OCI-LY7 (cell line): ENCODE measurements around the gene HOXC6. TPM values are rescaled to one million over a fixed set of nuclear protein-coding genes. Genes with fewer than 3 reads are reported as not detected.
"Not testable (repeated sequence)": the region's sequence is repeated elsewhere in the genome, so short reads cannot be mapped to it uniquely, and the experiment has no call there.

Experiments
- BruUV-seq: library from RNA; stranded (reverse); fragments of 400-500 nt; replicated peaks from 2 replicates; lab custom pipeline; 2021; lab: Mats Ljungman, UMichigan
- CTCF ChIA-PET: fragments of 300-600 bp; sonication (Branson Sonifier 250); formaldehyde crosslinking; loops from one replicate; lab custom pipeline; 2022; ENCODE audit warnings: antibody characterized with exemption; ENCODE audit not compliant: unreplicated experiment; lab: Charles Lee
- POLR2A ChIA-PET: fragments of 300-600 bp; sonication (Branson Sonifier 250); formaldehyde crosslinking; loops from one replicate; lab custom pipeline; 2022; ENCODE audit warnings: antibody characterized with exemption; lab: Charles Lee
- DNase-seq: peaks from one replicate; pipeline ENCODE4 v3.0.0-alpha.2; 2015; ENCODE audit warnings: low spot score
- H2AFZ ChIP-seq: fragments of 200-600 bp; sonication (generic), shearing (Covaris generic); 2 replicates; pipeline ENCODE4 v1.6.1; 2014; ENCODE audit warnings: mild to moderate bottlenecking, antibody characterized with exemption, low read length, moderate library complexity
- H3K27ac ChIP-seq: fragments of 200-600 bp; sonication (generic); 2 replicates; pipeline ENCODE4 v1.5.1; 2014; ENCODE audit warnings: mixed run types, low read depth, mild to moderate bottlenecking, moderate library complexity, low read length, inconsistent platforms; ENCODE audit not compliant: poor library complexity, severe bottlenecking
- H3K36me3 ChIP-seq: fragments of 200-600 bp; sonication (generic); 2 replicates; pipeline ENCODE4 v1.6.1; 2014; ENCODE audit warnings: mild to moderate bottlenecking, antibody characterized with exemption, low read length, moderate library complexity, mixed read lengths; ENCODE audit not compliant: insufficient read depth
- H3K4me1 ChIP-seq: fragments of 200-600 bp; sonication (generic); 2 replicates; pipeline ENCODE4 v1.5.1; 2014; ENCODE audit warnings: mild to moderate bottlenecking, low read length; ENCODE audit not compliant: insufficient read depth, poor library complexity, severe bottlenecking
- H3K4me2 ChIP-seq: fragments of 200-600 bp; sonication (generic); 2 replicates; pipeline ENCODE4 v1.6.1; 2014; ENCODE audit warnings: mild to moderate bottlenecking, low read length
- H3K4me3 ChIP-seq: fragments of 200-600 bp; sonication (generic); 2 replicates; pipeline ENCODE4 v1.5.1; 2014; ENCODE audit warnings: mild to moderate bottlenecking, low read depth, low read length; ENCODE audit not compliant: poor library complexity, severe bottlenecking
- H3K79me2 ChIP-seq: fragments of 200-600 bp; sonication (generic); 2 replicates; pipeline ENCODE4 v1.6.1; 2016; ENCODE audit warnings: low read depth, mild to moderate bottlenecking, low read length, moderate library complexity, mixed read lengths; ENCODE audit not compliant: insufficient read depth
- H3K9me2 ChIP-seq: fragments of 200-600 bp; sonication (generic); 2 replicates; pipeline ENCODE4 v1.6.1; 2016; ENCODE audit warnings: mild to moderate bottlenecking, low read length, mixed read lengths; ENCODE audit not compliant: insufficient read depth
- H3K9me3 ChIP-seq: fragments of 200-600 bp; sonication (generic); 2 replicates; pipeline ENCODE4 v1.6.1; 2014; ENCODE audit warnings: mild to moderate bottlenecking, mixed run types, low read length, mixed read lengths
- H4K20me1 ChIP-seq: fragments of 200-600 bp; sonication (generic); 2 replicates; pipeline ENCODE4 v1.6.1; 2014; ENCODE audit warnings: mild to moderate bottlenecking, antibody characterized with exemption, low read length, moderate library complexity, mixed read lengths; ENCODE audit not compliant: insufficient read depth
- CTCF ChIP-seq: fragments of 200-600 bp; sonication (generic); conservative IDR thresholded peaks from 2 replicates; pipeline ENCODE4 v1.5.1; 2014; ENCODE audit warnings: mild to moderate bottlenecking, antibody characterized with exemption, low read length, moderate library complexity, mixed read lengths
- EZH2phosphoT487 ChIP-seq: fragments of 200-600 bp; sonication (generic); IDR thresholded peaks from 2 replicates; pipeline ENCODE4 v1.6.1; 2018; ENCODE audit warnings: low read depth, borderline replicate concordance, mild to moderate bottlenecking, mixed run types, antibody characterized with exemption, low read length, moderate library complexity, mixed read lengths
- intact Hi-C: fragments of 100-400 bp; cut with micrococcal nuclease; formaldehyde crosslinking; loops from one replicate; pipeline ENCODE4 v1.10.0; 2022; ENCODE audit not compliant: unreplicated experiment
- total RNA-seq, 2 experiments: library from RNA; depleted of rRNA in 1 of 2; stranded (reverse); fragments of >200 nt in 1 of 2; shearing (Covaris generic) in 1 of 2; gene quantifications; 2 replicates each; pipeline ENCODE4 v1.2.3, GENCODE V29; 2014 to 2022

HOXC6 gene
- total RNA-seq, 2 experiments from 2014 or later, result 0.92 to 2.7 TPM

GRCh38 chr12:54041097-54041690, 13.0 kb downstream of the HOXC6 start:
- TF ChIP-seq EZH2phosphoT487 (no peak), CTCF (no peak)

GRCh38 chr12:54042033-54042432, 13.8 kb downstream of the HOXC6 start:
- DNase-seq, H3K79me2 ChIP-seq, H3K27ac ChIP-seq, H3K9me2 ChIP-seq, H3K36me3 ChIP-seq, H3K9me3 ChIP-seq, BruUV-seq, CTCF ChIA-PET, intact Hi-C loops, H2AFZ ChIP-seq, H4K20me1 ChIP-seq, H3K4me3 ChIP-seq, H3K4me2 ChIP-seq: not testable (repeated sequence)
- POLR2A ChIA-PET, result interaction anchor here (0.8 to 1.6 kb wide), 3 partner anchors 8 to 18 kb away, joined by 3 to 6 read pairs (median 4); partner anchors contain the start of gene HOXC4
- H3K4me1 ChIP-seq, result peaks cover 38% of the 10 kb centered on the region

More at GRCh38 chr12:54041097-54041690, 13.0 kb downstream of the HOXC6 start:
- CTCF ChIA-PET, result no interaction called here
- DNase-seq, result no peak
- H3K27ac ChIP-seq, result no peak overlapping the region
- no peak overlapping the region for H2AFZ ChIP-seq
- no peaks in the 10 kb centered on the region for H3K9me3 ChIP-seq
- no peak overlapping the region for H3K4me2 ChIP-seq
- H4K20me1 ChIP-seq, result no peaks in the 10 kb centered on the region
- H3K36me3 ChIP-seq, result no peaks in the 10 kb centered on the region
- H3K79me2 ChIP-seq, result no peaks in the 10 kb centered on the region
- peaks cover 46% of the 10 kb centered on the region for H3K4me1 ChIP-seq
- BruUV-seq, result no TSS peak
- POLR2A ChIA-PET, result interaction anchor here (0.6 to 1.6 kb wide), 6 partner anchors 9 to 707 kb away, joined by 3 to 6 read pairs (median 4); partner anchors contain the start of genes HOXC4 and HOXC5
- no peak overlapping the region for H3K4me3 ChIP-seq
- no peaks in the 10 kb centered on the region for H3K9me2 ChIP-seq
- intact Hi-C loops, result no loop called here

GRCh38 chr12:54042970-54043853, 15.0 kb downstream of the HOXC6 start:
- POLR2A ChIA-PET, result interaction anchor here (0.6 to 2.8 kb wide), 3 partner anchors 10 to 26 kb away, joined by 5 to 32 read pairs (median 8); partner anchors contain the start of genes HOXC4 and HOXC6
- peaks cover 32% of the 10 kb centered on the region for H3K4me1 ChIP-seq
- no peaks in the 10 kb centered on the region for H3K36me3 ChIP-seq
- no peak for DNase-seq
- H3K9me3 ChIP-seq, result no peaks in the 10 kb centered on the region
- CTCF ChIA-PET, result interaction anchor here (1.3 kb wide), 1 partner anchor 9 kb away, joined by 6 read pairs; no protein-coding TSS in a partner anchor
- no TSS peak for BruUV-seq
- no peaks in the 10 kb centered on the region for H4K20me1 ChIP-seq
- H2AFZ ChIP-seq, result peak overlapping the region; percentile 38; the same call in 1 of the 2 replicates
- H3K9me2 ChIP-seq, result no peaks in the 10 kb centered on the region
- intact Hi-C loops, result no loop called here
- H3K79me2 ChIP-seq, result no peaks in the 10 kb centered on the region
- H3K4me3 ChIP-seq, result peak overlapping the region; percentile 5
- H3K27ac ChIP-seq, result peak overlapping the region; percentile 21
- TF ChIP-seq CTCF (no peak), EZH2phosphoT487 (no peak)
- H3K4me2 ChIP-seq, result peak overlapping the region; percentile 57
